MM.1S (cell line): ENCODE data around the gene NRN1L.

ENCODE experiments used
- DNase-seq: peaks from one replicate; pipeline ENCODE4 v3.0.0-alpha.2; 2015
- H2AFZ ChIP-seq: fragments of 300-600 bp; sonication (generic); 2 replicates; pipeline ENCODE4 v1.6.0; 2016; ENCODE audit warnings: antibody characterized with exemption, low read length
- H3F3A ChIP-seq: fragments of 300-600 bp; sonication (generic); 2 replicates; pipeline ENCODE4 v1.6.1; 2016; ENCODE audit warnings: mild to moderate bottlenecking, antibody characterized with exemption, low read length, moderate library complexity, mixed read lengths; ENCODE audit not compliant: insufficient read depth
- H3K27ac ChIP-seq: fragments of 300-600 bp; sonication (generic); 2 replicates; pipeline ENCODE4 v1.5.1; 2016; ENCODE audit warnings: mild to moderate bottlenecking, low read length
- H3K27me3 ChIP-seq: fragments of 300-600 bp; sonication (generic); replicated peaks from 2 replicates; pipeline ENCODE4 v1.6.0; 2016; ENCODE audit warnings: low read length; ENCODE audit not compliant: insufficient read depth
- H3K36me3 ChIP-seq: fragments of 300-600 bp; sonication (generic); replicated peaks from 2 replicates; pipeline ENCODE4 v1.6.1; 2016; ENCODE audit warnings: mild to moderate bottlenecking, low read length, mixed read lengths; ENCODE audit not compliant: insufficient read depth
- H3K4me1 ChIP-seq: fragments of 300-600 bp; sonication (generic); 2 replicates; pipeline ENCODE4 v1.6.1; 2016; ENCODE audit warnings: low read length, mixed read lengths
- H3K4me2 ChIP-seq: fragments of 300-600 bp; sonication (generic); 2 replicates; pipeline ENCODE4 v1.6.0; 2016; ENCODE audit warnings: low read depth, low read length
- H3K4me3 ChIP-seq: fragments of 300-600 bp; sonication (generic); 2 replicates; pipeline ENCODE4 v1.5.1; 2016; ENCODE audit warnings: low read length, mixed read lengths
- H3K79me2 ChIP-seq: fragments of 300-600 bp; sonication (generic); 2 replicates; pipeline ENCODE4 v1.6.1; 2016; ENCODE audit warnings: mixed run types, low read length, mixed read lengths
- H3K9ac ChIP-seq: fragments of 300-600 bp; sonication (generic); 2 replicates; pipeline ENCODE4 v1.6.1; 2016; ENCODE audit warnings: low read length, mixed read lengths
- H3K9me2 ChIP-seq: fragments of 300-600 bp; sonication (generic); replicated peaks from 2 replicates; pipeline ENCODE4 v1.6.1; 2016; ENCODE audit warnings: mild to moderate bottlenecking, low read length, mixed read lengths; ENCODE audit not compliant: insufficient read depth
- H3K9me3 ChIP-seq: fragments of 300-600 bp; sonication (generic); replicated peaks from 2 replicates; pipeline ENCODE4 v1.6.1; 2016; ENCODE audit warnings: mild to moderate bottlenecking, low read length, mixed read lengths; ENCODE audit not compliant: insufficient read depth
- H4K20me1 ChIP-seq: fragments of 300-600 bp; sonication (generic); 2 replicates; pipeline ENCODE4 v1.6.1; 2016; ENCODE audit warnings: mild to moderate bottlenecking, low read length, moderate library complexity, mixed read lengths; ENCODE audit not compliant: insufficient read depth
- CTCF ChIP-seq: fragments of 300-600 bp; sonication (generic); IDR thresholded peaks from 2 replicates; pipeline ENCODE4 v1.5.1; 2016; ENCODE audit warnings: antibody characterized with exemption, low read length, mixed read lengths
- EZH2 ChIP-seq: fragments of 300-600 bp; sonication (generic); optimal IDR thresholded peaks from 2 replicates; pipeline ENCODE3; 2017; ENCODE audit warnings: low read depth, mild to moderate bottlenecking, antibody characterized with exemption, low read length, mixed read lengths
- EZH2phosphoT487 ChIP-seq: fragments of 300-600 bp; sonication (generic); IDR thresholded peaks from 2 replicates; pipeline ENCODE4 v1.6.1; 2018; ENCODE audit warnings: antibody characterized with exemption, low read length

The NRN1L gene

GRCh38 chr16:67931712-67932461 is 47.2 kb downstream of the NRN1L start, which contains the start of gene CTRL:
TSS of gene CTRL (minus strand) at chr16:67931862. CDS start at chr16:67931852, 10 bp downstream.
- no peak within 1 kb of the TSS for H3K4me2 ChIP-seq
- peaks cover 8% of the 10 kb centered on the region for H3K4me1 ChIP-seq
- H3K9me3 ChIP-seq: no peaks in the 10 kb centered on the region
- H4K20me1 ChIP-seq: no peaks in the 10 kb centered on the region
- no peak for TF ChIP-seq EZH2phosphoT487
- no peak for TF ChIP-seq CTCF
- no peak for TF ChIP-seq EZH2
- H3K27ac ChIP-seq: no peak within 1 kb of the TSS
- DNase-seq: no peak
- H3K9ac ChIP-seq: no peak within 1 kb of the TSS
- peaks cover 25% of the 10 kb centered on the region for H3K79me2 ChIP-seq
- no peaks in the 10 kb centered on the region for H3K27me3 ChIP-seq
- H3K36me3 ChIP-seq: no peaks in the 10 kb centered on the region
- H3F3A ChIP-seq: peaks cover 8% of the 10 kb centered on the region
- no peaks in the 10 kb centered on the region for H3K9me2 ChIP-seq
- no peak within 1 kb of the TSS for H3K4me3 ChIP-seq
- H2AFZ ChIP-seq: no peak within 1 kb of the TSS

- no peak for DNase-seq
- Histone ChIP-seq H3K4me1 (peaks cover 13% of the 10 kb centered on the region), H3K9ac (no peak overlapping the region), H3K9me2 (no peaks in the 10 kb centered on the region), H3K27ac (no peak overlapping the region), H3K4me3 (no peak overlapping the region), H3K79me2 (peaks cover 29% of the 10 kb centered on the region), H3K4me2 (no peak overlapping the region), H3K27me3 (no peaks in the 10 kb centered on the region), H4K20me1 (no peaks in the 10 kb centered on the region), H3F3A (peaks cover 14% of the 10 kb centered on the region), H3K36me3 (no peaks in the 10 kb centered on the region), H2AFZ (no peak overlapping the region), H3K9me3 (no peaks in the 10 kb centered on the region)
- TF ChIP-seq EZH2phosphoT487 (no peak), EZH2 (no peak), CTCF (no peak)
Observed at GRCh38 chr16:67932462-67932840, 47.8 kb downstream of the NRN1L start.

GRCh38 chr16:67933805-67934204 is 49.1 kb downstream of the NRN1L start:
- Histone ChIP-seq H4K20me1 (no peaks in the 10 kb centered on the region), H3K9me2 (no peaks in the 10 kb centered on the region), H3K79me2 (peaks cover 30% of the 10 kb centered on the region), H3K4me3 (no peak overlapping the region), H3K9me3 (no peaks in the 10 kb centered on the region), H3K27me3 (no peaks in the 10 kb centered on the region), H3K9ac (no peak overlapping the region), H3K4me2 (no peak overlapping the region), H3K27ac (no peak overlapping the region), H3K4me1 (peaks cover 15% of the 10 kb centered on the region), H2AFZ (no peak overlapping the region), H3F3A (peaks cover 16% of the 10 kb centered on the region), H3K36me3 (no peaks in the 10 kb centered on the region)
- TF ChIP-seq EZH2phosphoT487 (no peak), CTCF (no peak), EZH2 (no peak)
- no peak for DNase-seq
